ENCODE results near the gene VAPA.

VAPA gene

GRCh38 chr18:9913526-9914333 is at the start of gene VAPA:
VAPA (plus strand) TSS chr18:9914016; CDS start chr18:9914257, 241 bp downstream.
- DNase-seq = peak; percentile 93

DNA sequence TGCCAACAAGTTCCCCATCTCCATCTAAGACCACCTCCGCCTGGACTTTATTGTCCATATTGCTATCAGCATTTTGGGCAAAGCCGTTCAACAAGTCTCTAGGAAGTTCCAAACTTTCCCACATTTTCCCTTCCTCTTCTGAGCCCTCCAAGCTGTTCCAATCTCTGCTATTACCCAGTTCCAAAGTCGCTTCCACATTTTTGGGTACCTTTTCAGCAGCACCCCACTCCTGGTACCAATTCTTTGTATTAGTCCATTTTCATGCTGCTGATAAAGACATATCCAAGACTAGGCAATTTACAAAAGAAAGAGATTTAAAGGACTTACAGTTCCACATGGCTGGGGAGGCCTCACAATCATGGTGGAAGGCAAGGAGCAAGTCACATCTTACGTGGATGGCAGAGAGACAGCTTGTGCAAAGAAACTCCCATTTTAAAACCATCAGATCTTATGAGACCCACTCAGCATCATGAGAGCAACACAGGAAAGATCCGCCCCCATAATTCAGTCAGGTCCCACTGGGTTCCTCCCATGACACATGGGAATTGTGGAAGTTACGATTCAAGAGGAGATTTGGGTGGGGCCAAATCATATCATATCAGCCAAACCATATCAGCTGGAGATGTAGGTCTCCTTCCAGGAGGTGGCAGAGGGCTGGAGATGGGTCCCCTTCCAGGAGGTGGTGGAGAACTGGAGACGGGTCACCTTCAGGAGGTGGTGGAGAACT is 47.9 kb upstream of the VAPA start:
- DNase-seq = no peak

DNA sequence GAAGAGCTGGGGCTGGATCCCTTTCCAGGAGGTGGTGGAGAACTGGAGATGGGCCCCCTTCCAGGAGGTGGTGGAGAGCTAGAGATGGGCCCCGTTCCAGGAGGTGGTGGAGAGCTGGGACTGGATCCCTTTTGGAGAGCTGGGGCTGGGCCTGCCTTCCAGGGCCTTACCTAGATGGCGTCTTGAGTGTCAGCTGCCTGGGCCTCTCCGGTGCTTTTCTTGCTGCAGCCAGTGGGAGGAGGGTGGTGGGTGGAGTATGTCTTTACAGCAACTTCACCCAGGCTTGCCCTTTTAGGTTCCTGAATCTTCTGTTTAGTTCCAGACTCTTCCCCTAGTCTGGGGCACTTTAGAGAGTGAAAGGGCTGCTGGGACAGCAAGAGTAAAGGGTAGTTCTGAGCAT is 47.2 kb upstream of the VAPA start:
- DNase-seq = no peak

GRCh38 chr18:9867071-9867594 is 46.7 kb upstream of the VAPA start:
- no peak for DNase-seq

GRCh38 chr18:9868857-9869714 is 44.7 kb upstream of the VAPA start:
- DNase-seq = peak; percentile 8

GRCh38 chr18:9869715-9870430 is 43.9 kb upstream of the VAPA start:
- peak; percentile 63 for DNase-seq

DNA sequence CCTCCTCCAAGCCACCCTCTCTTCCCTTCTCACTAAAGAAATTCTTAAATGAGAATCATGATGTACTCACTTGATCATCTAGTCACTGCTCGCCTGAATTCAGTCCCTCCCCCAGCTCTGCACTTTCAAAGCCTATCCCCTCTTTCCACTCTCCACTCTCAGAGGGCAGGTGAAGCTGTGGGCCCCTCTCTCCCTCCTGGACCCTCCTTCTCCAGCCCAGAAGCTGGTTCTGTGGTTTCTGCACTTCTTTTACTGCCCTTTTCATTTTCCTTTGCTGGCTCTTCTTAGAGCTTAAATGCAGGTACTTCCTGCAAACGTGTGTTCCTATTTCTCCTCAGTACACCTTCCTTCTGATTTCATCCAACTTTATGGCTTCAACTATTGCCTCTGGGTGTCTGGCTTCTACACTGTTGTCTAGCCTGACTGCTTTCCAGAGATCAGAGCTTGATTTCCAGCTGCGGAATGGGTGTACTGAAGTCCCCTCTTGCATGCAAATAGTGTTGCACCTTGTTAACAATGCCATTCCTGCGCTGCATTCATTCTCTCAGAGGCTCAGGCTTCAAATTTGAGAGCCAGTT is 43.3 kb upstream of the VAPA start:
- no peak for DNase-seq

DNA sequence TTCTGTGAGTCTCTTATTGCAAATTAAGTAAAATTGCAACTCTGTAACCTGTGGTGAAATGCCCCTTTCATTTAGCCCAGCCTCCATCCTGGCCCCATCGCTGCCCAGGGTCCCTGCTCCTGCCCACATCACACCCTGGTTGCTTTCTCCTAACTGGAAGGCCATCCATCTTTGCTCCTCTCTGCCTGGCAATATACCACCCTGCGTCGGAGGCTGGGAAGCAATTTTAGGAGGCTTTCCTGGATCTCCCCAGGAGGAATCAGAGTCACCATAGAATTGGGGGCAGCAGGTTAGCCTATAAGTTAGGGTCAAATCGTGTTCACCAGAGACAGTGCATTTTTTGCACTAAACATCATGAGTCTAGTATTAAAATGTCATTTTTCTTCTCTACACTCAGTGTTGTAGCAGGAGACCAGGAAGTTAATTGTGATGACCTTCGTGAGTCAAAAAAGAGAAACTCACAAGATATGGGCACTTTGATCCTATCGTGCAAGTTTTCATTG is 42.5 kb upstream of the VAPA start:
- DNase-seq = no peak

GRCh38 chr18:9872823-9873222 is 41.0 kb upstream of the VAPA start:
- DNase-seq = no peak

DNA sequence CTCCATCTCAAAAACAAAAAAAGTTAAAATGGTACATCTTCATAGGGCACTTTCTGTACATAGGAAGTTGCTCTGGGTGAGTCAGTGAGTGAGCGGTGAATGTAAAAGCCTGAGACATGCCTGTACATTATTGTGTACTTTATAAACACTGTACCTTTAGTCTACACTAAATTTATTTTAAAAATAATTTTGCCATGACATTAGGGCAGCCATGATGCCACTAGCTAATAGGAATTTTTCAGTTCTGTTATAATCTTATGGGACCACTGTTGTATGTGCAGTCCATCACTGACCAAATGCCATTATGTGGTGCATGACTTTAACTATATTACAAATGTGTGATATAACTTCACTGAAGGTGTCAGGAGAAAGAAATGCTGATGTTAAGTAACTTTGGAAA is 39.1 kb upstream of the VAPA start:
- no peak for DNase-seq

GRCh38 chr18:9876212-9876866 is 37.5 kb upstream of the VAPA start:
- no peak for DNase-seq

GRCh38 chr18:9876867-9877654 is 36.8 kb upstream of the VAPA start:
- peak; percentile 99 for DNase-seq

DNA sequence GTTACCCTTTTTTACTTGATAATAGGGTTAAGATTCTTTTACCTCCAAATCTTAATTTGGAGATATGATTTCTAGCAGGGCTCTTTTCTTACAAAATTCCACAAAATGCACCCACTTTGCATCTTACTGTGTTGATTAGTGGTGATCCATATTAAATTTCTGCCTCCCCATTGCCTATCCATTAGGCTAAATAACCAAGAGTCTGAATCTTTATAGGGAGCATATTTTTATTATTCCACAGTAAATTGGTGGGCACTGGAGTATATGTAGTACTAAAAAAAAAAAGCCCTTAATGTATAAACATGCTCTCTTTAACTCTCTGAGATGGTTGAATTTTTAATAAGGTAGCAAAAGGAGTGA is 36.2 kb upstream of the VAPA start:
- no peak for DNase-seq

- no peak for DNase-seq
Observed at GRCh38 chr18:9878095-9878494, 35.7 kb upstream of the VAPA start.

DNA sequence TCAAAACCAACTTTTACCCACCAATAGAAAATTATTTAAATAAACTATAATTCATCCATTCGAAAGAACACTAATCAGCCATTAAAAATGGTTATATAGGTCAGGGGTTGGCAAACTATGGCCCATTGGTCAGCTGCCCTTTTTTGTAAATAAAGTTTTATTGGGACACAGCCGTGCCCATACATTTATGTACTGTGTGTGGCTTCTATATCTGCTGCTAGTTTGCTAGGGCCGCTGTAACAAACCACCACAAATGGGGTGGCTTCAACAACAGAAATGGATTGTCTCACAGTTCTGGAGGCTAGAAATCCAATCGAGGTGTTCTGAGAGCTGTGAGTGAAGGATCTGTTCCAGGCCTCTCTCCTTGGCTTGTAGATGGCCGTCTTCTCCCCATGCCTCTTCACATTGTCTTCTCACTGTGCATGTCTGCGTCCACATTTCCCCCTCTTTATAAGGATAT is 35.0 kb upstream of the VAPA start:
- no peak for DNase-seq

DNA sequence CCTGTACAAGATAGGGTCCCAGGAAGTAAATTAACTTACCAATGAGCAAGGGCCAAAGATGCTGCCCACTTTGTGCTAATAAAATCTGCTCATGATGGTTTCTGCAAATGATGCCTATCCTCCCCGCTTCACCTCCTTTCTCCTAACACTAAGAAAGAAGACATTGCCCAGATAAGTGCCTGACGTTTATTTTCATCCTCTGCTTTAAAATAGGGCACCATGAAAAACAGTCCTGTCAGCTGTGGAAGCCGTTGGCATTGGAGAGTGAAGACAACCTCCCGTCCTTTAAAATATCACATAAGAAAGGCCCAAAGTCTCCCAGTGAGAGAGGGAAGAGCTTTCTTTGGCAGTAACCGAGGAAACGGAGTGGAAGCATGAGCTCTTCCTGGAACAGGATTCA is 29.7 kb upstream of the VAPA start:
- DNase-seq = no peak

DNA sequence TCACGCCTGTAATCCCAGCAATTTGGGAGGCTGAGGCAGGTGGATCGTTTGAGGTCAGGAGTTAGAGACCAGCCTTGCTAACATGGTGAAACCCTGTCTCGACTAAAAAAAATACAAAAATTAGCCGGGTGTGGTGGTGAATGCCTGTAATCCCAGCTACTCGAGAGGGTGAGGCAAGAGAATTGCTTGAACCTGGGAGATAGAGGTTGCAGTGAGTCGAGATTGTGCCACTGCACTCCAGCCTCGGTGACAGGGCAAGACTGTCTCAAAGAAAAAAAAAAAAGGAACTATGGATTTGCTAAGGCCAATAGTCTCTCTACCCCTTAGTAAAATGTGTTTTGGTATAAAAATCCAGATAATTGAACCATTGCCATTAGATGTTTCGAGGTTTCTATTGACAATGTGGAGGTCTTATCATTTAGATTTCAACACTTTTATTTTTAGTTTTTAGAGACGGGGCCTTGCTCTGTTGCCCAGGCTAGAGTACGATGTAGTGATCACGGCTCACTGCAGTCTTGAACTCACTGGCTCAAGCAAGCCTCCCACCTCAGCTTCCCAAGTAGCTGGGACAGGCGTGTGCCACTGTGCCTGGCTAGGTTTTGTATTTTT is 29.2 kb upstream of the VAPA start:
- DNase-seq = no peak

DNA sequence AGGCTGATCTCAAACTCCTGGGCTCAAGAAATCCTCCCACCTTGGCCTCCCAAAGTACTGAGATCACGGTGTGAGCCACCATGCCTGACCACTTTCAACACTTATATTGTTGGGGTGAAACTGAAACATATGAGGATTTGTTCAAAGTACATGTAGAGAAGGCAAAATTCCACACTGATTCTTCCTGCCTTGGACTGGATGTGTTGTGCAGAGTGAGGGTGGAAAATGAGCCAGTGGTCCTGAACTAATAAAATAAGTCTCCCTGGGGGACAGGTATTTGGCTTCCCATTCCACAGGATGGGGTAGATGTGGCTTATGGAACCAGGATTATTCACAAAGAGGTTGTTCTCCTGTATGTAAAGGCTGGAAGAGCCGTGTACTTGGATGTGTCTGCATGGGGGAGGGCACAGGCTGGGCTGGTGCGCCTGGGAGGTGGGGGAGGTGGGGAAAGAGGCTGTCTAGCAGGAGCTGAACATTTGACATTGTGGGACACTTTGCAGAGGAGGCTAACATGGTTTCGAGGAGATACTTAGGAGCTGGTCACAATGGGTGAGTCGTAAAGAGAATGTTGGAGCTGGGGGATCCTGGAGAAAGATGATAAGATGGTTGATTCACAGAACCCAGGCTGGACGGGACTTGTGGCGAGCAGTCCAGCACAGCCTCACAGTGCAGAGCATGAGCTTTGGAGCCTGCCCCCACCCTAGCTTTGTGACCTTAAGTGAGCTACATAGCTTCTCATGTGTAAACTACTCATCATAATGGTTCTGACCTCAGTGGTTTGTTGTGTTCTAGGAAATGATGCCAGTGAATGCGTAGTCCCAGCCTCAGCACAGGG is 28.4 kb upstream of the VAPA start, which contains the start of gene TXNDC2:
TXNDC2 (plus strand) TSS at position 804 of the 835 bp plus-strand sequence. CDS start 708 bp downstream, outside the sequence.
- DNase-seq = no peak

GRCh38 chr18:9886005-9886348 is 27.8 kb upstream of the VAPA start:
- no peak for DNase-seq
